HFF-Myc (cell line): ENCODE measurements around the gene METTL3.
A peak's percentile ranks its signal among the peaks of the same experiment; 100 is the strongest.

Source experiments
- DNase-seq: peaks from one replicate; pipeline ENCODE4 v3.0.0-alpha.2; 2011; ENCODE audit warnings: low read depth; ENCODE audit errors: extremely low read depth
- H3K4me3 ChIP-seq: replicated peaks from 2 replicates; pipeline ENCODE4 v1.5.1; 2011; ENCODE audit warnings: low read depth, mild to moderate bottlenecking, control low read depth, low read length
- CTCF ChIP-seq: IDR thresholded peaks from 2 replicates; pipeline ENCODE4 v1.5.1; 2012; ENCODE audit warnings: mild to moderate bottlenecking, low read depth, low read length, control low read depth; ENCODE audit errors: missing control alignments

Gene METTL3

GRCh38 chr14:21543963-21544362 lies 32.8 kb upstream of the METTL3 start:
- no peak for DNase-seq
- no peak for TF ChIP-seq CTCF
- no peak overlapping the region for H3K4me3 ChIP-seq

GRCh38 chr14:21543521-21543960 lies 32.4 kb upstream of the METTL3 start:
- DNase-seq = no peak
- no peak for TF ChIP-seq CTCF
- H3K4me3 ChIP-seq = no peak overlapping the region

- no peak for DNase-seq
- TF ChIP-seq CTCF = no peak
Measured at GRCh38 chr14:21541413-21542074, 30.4 kb upstream of the METTL3 start.

GRCh38 chr14:21539189-21539940 lies 28.2 kb upstream of the METTL3 start:
- DNase-seq = no peak
- TF ChIP-seq CTCF = no peak
- no peak overlapping the region for H3K4me3 ChIP-seq

More at GRCh38 chr14:21541413-21542074, 30.4 kb upstream of the METTL3 start:
- no peak overlapping the region for H3K4me3 ChIP-seq

- DNase-seq = no peak
- H3K4me3 ChIP-seq = no peak overlapping the region
- no peak for TF ChIP-seq CTCF
Measured at GRCh38 chr14:21537090-21537424, 25.9 kb upstream of the METTL3 start.

GRCh38 chr14:21536418-21537089 lies 25.4 kb upstream of the METTL3 start:
- no peak for TF ChIP-seq CTCF
- no peak for DNase-seq
- 0 out of 2 replicates have a peak overlapping the region, but pooled peaks have one; percentile 4 for H3K4me3 ChIP-seq
